ENCODE measurements around the gene LRRK1. TPM values are rescaled to one million over a fixed set of nuclear protein-coding genes. Genes with fewer than 3 reads are reported as not detected.

LRRK1 gene
- total RNA-seq, 4 donors from 2014 or later = 52.7 to 107 (median 82.7) TPM

- H3K36me3 ChIP-seq = no peaks in the 10 kb centered on the region
- H3K27me3 ChIP-seq = no peaks in the 10 kb centered on the region
- in situ Hi-C loops (cut with MboI; ENCODE audit: low pct_ligation_motif_present in 1 of 4, low pct_unique_long_range_greater_than_20kb in 1 of 4, low sequenced_read_pairs in 3 of 4) = no loop called here
- intact Hi-C loops (cut with DNase I; ENCODE audit: low total_unique reads) = no loop called here
- 72 to 88% methylated on average over 2 to 26 of the region's 26 CpGs for WGBS, 2 donors (ENCODE audit: low coverage in 1 of 2)
- no peaks in the 10 kb centered on the region for H3K9me3 ChIP-seq
- no peak for DNase-seq
- no peak overlapping the region for H3K4me3 ChIP-seq
- no peak overlapping the region for H3K27ac ChIP-seq
- TF ChIP-seq POLR2AphosphoS5 (IDR thresholded peaks at IDR 0.05) (no peak), EP300 (IDR thresholded peaks at IDR 0.05; ENCODE audit: low read depth) (no peak), POLR2A (IDR thresholded peaks at IDR 0.05) (no peak), CTCF (IDR thresholded peaks at IDR 0.05) (no peak)
- peaks cover 8 to 34% (median 21%) of the 10 kb centered on the region in 4 donors for H3K4me1 ChIP-seq
These were observed 21.7 kb upstream of the LRRK1 start for GRCh38 chr15:100897221-100898151.

GRCh38 chr15:100898152-100898490, 21.0 kb upstream of the LRRK1 start:
- H3K36me3 ChIP-seq = no peaks in the 10 kb centered on the region
- intact Hi-C loops (cut with DNase I; ENCODE audit: low total_unique reads) (no loop called here), in situ Hi-C loops (cut with MboI; ENCODE audit: low pct_ligation_motif_present in 1 of 4, low pct_unique_long_range_greater_than_20kb in 1 of 4, low sequenced_read_pairs in 3 of 4) (no loop called here)
- H3K9me3 ChIP-seq = no peaks in the 10 kb centered on the region
- WGBS, 2 donors (ENCODE audit: low coverage in 1 of 2) = 86 to 100% methylated on average over 2 to 9 of the region's 9 CpGs
- DNase-seq = no peak
- H3K27me3 ChIP-seq = no peaks in the 10 kb centered on the region
- TF ChIP-seq CTCF (IDR thresholded peaks at IDR 0.05) = no peak
- no peak for TF ChIP-seq POLR2AphosphoS5 (IDR thresholded peaks at IDR 0.05)
- TF ChIP-seq POLR2A (IDR thresholded peaks at IDR 0.05) = no peak
- H3K4me3 ChIP-seq = no peak overlapping the region
- H3K4me1 ChIP-seq = peaks cover 12 to 40% (median 27%) of the 10 kb centered on the region in 4 donors
- no peak overlapping the region for H3K27ac ChIP-seq

- H3K4me1 ChIP-seq = peaks cover 17 to 47% (median 29%) of the 10 kb centered on the region in 4 donors
- no peaks in the 10 kb centered on the region for H3K27me3 ChIP-seq
- in situ Hi-C loops (cut with MboI; ENCODE audit: low pct_ligation_motif_present in 1 of 4, low pct_unique_long_range_greater_than_20kb in 1 of 4, low sequenced_read_pairs in 3 of 4) (no loop called here), intact Hi-C loops (cut with DNase I; ENCODE audit: low total_unique reads) (no loop called here)
- H3K36me3 ChIP-seq = no peaks in the 10 kb centered on the region
- no peaks in the 10 kb centered on the region for H3K9me3 ChIP-seq
- peak overlapping the region in 2 of 4 donors; percentile 11 to 23 for H3K27ac ChIP-seq
- H3K4me3 ChIP-seq = no peak overlapping the region
- WGBS, 2 donors (ENCODE audit: low coverage in 1 of 2) = 70 to 90% methylated on average over 4 to 11 of the region's 11 CpGs
- TF ChIP-seq POLR2A (IDR thresholded peaks at IDR 0.05) = no peak
- no peak for TF ChIP-seq EP300 (IDR thresholded peaks at IDR 0.05; ENCODE audit: low read depth)
- TF ChIP-seq POLR2AphosphoS5 (IDR thresholded peaks at IDR 0.05) = no peak
- TF ChIP-seq CTCF (IDR thresholded peaks at IDR 0.05) = no peak
- no peak for DNase-seq
These were observed 20.3 kb upstream of the LRRK1 start for GRCh38 chr15:100898661-100899462.

GRCh38 chr15:100899601-100900000, 19.6 kb upstream of the LRRK1 start:
- no peak for DNase-seq
- in situ Hi-C loops (cut with MboI; ENCODE audit: low pct_ligation_motif_present in 1 of 4, low pct_unique_long_range_greater_than_20kb in 1 of 4, low sequenced_read_pairs in 3 of 4) = no loop called here
- H3K27me3 ChIP-seq = no peaks in the 10 kb centered on the region
- peaks cover 17 to 50% (median 29%) of the 10 kb centered on the region in 4 donors for H3K4me1 ChIP-seq
- no peak for TF ChIP-seq CTCF (IDR thresholded peaks at IDR 0.05)
- TF ChIP-seq POLR2A (IDR thresholded peaks at IDR 0.05) = no peak
- no peak for TF ChIP-seq POLR2AphosphoS5 (IDR thresholded peaks at IDR 0.05)
- no peak for TF ChIP-seq EP300 (IDR thresholded peaks at IDR 0.05; ENCODE audit: low read depth)
- H3K27ac ChIP-seq = peak overlapping the region in 2 of 4 donors; percentile 11 to 23
- H3K4me3 ChIP-seq = no peak overlapping the region
- WGBS, 2 donors (ENCODE audit: low coverage in 1 of 2) = 59 to 69% methylated on average over 2 to 5 of the region's 5 CpGs
- no peaks in the 10 kb centered on the region for H3K9me3 ChIP-seq
- intact Hi-C loops (cut with DNase I; ENCODE audit: low total_unique reads) = no loop called here
- no peaks in the 10 kb centered on the region for H3K36me3 ChIP-seq

Measured in transverse colon (tissue), 4 donors.